Measurements from ENCODE around the gene RAVER1. TPM values are rescaled to one million over a fixed set of nuclear protein-coding genes. Genes with fewer than 3 reads are reported as not detected.

The RAVER1 gene
- total and polyA plus RNA-seq, 2 of the 13 experiments (the other 11 are each of a cell fraction or from before 2014, with no cell fraction given) = 3.6 to 7.9 TPM

DNA sequence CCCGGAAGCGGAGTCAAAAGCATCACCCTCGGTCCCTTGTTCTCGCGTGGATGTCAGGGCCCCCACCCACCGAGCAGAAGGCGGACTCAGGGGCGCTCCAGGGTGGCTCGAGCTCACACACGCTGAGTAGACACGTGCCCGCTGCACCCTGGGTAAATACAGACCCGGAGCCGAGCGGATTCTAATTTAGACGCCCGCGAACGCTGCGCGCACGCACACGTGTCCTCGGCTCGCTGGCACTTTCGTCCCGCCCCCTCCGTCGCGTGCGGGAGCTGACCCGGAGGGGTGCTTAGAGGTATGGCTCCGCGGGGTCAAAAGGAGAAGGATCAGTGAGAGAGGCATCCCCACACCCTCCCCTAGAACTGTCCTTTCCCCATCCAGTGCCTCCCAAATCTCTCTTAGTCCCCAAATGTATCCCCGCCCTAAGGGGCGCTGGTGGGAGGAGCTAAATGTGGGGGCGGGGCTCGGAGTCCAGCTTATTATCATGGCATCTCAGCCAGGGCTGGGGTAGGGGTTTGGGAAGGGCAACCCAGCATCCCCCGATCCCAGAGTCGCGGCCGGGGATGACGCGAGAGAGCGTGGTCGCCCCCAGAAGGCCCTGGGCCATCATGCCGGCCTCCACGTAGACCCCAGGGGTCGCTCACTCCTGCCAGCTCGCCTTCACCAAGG, 44.0 kb downstream of the RAVER1 start (continued):
- TF ChIP-seq TCF7L2 (IDR thresholded peaks at IDR 0.05; ENCODE audit: low read depth, low read length) (no peak), ZNF329 (CRISPR knock-in tag; IDR thresholded peaks at IDR 0.05; ENCODE audit: low read depth) (peak; percentile 72; the same call in 1 of the 2 replicates), HNRNPLL (IDR thresholded peaks at IDR 0.05; ENCODE audit: low read depth, low read length, poor library complexity, severe bottlenecking) (peak; percentile 31), ZNF850 (CRISPR knock-in tag; conservative IDR thresholded peaks at IDR 0.05) (no peak), SCMH1 (CRISPR knock-in tag; IDR thresholded peaks at IDR 0.05; ENCODE audit: borderline replicate concordance) (no peak), ZMAT5 (CRISPR knock-in tag; IDR thresholded peaks at IDR 0.05; ENCODE audit: borderline replicate concordance, low read depth) (no peak), SIN3A (IDR thresholded peaks at IDR 0.05; ENCODE audit: borderline replicate concordance, low read depth, low read length) (peak; percentile 19; the same call in 1 of the 2 replicates), POLR2G (IDR thresholded peaks at IDR 0.05; ENCODE audit: low read depth, low read length) (no peak), ZBTB20 (CRISPR knock-in tag; IDR thresholded peaks at IDR 0.05; ENCODE audit: borderline replicate concordance, low read depth) (no peak), MEIS1 (CRISPR knock-in tag; IDR thresholded peaks at IDR 0.05; ENCODE audit: borderline replicate concordance) (no peak), GTF3A (CRISPR knock-in tag; conservative IDR thresholded peaks at IDR 0.05) (no peak), RORA (CRISPR knock-in tag; IDR thresholded peaks at IDR 0.05) (no peak), ESRRA (CRISPR knock-in tag; IDR thresholded peaks at IDR 0.05; ENCODE audit: low read depth) (no peak), SOX6 (IDR thresholded peaks at IDR 0.05) (no peak), SOX6 (CRISPR knock-in tag; IDR thresholded peaks at IDR 0.05) (no peak; the same call in 1 of the 2 replicates), TBX3 (IDR thresholded peaks at IDR 0.05; ENCODE audit: borderline replicate concordance) (no peak)
- TF ChIP-seq, protein P1, sequence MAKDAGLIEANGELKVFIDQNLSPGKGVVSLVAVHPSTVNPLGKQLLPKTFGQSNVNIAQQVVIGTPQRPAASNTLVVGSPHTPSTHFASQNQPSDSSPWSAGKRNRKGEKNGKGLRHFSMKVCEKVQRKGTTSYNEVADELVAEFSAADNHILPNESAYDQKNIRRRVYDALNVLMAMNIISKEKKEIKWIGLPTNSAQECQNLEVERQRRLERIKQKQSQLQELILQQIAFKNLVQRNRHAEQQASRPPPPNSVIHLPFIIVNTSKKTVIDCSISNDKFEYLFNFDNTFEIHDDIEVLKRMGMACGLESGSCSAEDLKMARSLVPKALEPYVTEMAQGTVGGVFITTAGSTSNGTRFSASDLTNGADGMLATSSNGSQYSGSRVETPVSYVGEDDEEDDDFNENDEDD (CRISPR knock-in tag; IDR thresholded peaks at IDR 0.05; ENCODE audit: borderline replicate concordance) = peak; percentile 77; the same call in 1 of the 2 replicates
- TF ChIP-seq, protein P2, sequence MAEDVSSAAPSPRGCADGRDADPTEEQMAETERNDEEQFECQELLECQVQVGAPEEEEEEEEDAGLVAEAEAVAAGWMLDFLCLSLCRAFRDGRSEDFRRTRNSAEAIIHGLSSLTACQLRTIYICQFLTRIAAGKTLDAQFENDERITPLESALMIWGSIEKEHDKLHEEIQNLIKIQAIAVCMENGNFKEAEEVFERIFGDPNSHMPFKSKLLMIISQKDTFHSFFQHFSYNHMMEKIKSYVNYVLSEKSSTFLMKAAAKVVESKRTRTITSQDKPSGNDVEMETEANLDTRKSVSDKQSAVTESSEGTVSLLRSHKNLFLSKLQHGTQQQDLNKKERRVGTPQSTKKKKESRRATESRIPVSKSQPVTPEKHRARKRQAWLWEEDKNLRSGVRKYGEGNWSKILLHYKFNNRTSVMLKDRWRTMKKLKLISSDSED (CRISPR knock-in tag; IDR thresholded peaks at IDR 0.05) = no peak
- TF ChIP-seq, protein P3, sequence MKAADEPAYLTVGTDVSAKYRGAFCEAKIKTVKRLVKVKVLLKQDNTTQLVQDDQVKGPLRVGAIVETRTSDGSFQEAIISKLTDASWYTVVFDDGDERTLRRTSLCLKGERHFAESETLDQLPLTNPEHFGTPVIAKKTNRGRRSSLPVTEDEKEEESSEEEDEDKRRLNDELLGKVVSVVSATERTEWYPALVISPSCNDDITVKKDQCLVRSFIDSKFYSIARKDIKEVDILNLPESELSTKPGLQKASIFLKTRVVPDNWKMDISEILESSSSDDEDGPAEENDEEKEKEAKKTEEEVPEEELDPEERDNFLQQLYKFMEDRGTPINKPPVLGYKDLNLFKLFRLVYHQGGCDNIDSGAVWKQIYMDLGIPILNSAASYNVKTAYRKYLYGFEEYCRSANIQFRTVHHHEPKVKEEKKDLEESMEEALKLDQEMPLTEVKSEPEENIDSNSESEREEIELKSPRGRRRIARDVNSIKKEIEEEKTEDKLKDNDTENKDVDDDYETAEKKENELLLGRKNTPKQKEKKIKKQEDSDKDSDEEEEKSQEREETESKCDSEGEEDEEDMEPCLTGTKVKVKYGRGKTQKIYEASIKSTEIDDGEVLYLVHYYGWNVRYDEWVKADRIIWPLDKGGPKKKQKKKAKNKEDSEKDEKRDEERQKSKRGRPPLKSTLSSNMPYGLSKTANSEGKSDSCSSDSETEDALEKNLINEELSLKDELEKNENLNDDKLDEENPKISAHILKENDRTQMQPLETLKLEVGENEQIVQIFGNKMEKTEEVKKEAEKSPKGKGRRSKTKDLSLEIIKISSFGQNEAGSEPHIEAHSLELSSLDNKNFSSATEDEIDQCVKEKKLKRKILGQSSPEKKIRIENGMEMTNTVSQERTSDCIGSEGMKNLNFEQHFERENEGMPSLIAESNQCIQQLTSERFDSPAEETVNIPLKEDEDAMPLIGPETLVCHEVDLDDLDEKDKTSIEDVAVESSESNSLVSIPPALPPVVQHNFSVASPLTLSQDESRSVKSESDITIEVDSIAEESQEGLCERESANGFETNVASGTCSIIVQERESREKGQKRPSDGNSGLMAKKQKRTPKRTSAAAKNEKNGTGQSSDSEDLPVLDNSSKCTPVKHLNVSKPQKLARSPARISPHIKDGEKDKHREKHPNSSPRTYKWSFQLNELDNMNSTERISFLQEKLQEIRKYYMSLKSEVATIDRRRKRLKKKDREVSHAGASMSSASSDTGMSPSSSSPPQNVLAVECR (CRISPR knock-in tag; IDR thresholded peaks at IDR 0.05; ENCODE audit: borderline replicate concordance) = peak; percentile 40; the same call in 1 of the 2 replicates
- TF ChIP-seq, protein P4, sequence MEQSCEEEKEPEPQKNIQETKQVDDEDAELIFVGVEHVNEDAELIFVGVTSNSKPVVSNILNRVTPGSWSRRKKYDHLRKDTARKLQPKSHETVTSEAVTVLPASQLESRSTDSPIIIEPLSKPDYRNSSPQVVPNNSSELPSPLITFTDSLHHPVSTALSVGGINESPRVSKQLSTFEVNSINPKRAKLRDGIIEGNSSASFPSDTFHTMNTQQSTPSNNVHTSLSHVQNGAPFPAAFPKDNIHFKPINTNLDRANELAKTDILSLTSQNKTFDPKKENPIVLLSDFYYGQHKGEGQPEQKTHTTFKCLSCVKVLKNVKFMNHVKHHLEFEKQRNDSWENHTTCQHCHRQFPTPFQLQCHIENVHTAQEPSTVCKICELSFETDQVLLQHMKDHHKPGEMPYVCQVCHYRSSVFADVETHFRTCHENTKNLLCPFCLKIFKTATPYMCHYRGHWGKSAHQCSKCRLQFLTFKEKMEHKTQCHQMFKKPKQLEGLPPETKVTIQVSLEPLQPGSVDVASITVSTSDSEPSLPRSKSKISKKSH (CRISPR knock-in tag; IDR thresholded peaks at IDR 0.05; ENCODE audit: borderline replicate concordance) = peak; percentile 56; the same call in 1 of the 2 replicates

All from HepG2 (cell line).